ENCODE results near the gene DLEC1.

Gene DLEC1

GRCh38 chr3:38136777-38137614 is 98.0 kb downstream of the DLEC1 start, which contains the start of gene ACAA1:
Gene ACAA1 (minus strand): TSS chr3:38137127. CDS start chr3:38137035, 92 bp downstream.
- Histone ChIP-seq H3K36me3 (ENCODE audit: control insufficient read depth, insufficient read depth, low read length) (peaks cover 40% of the 10 kb centered on the region), H3K4me1 (ENCODE audit: control insufficient read depth, insufficient read depth, low read length) (peaks cover 25% of the 10 kb centered on the region), H3K9me3 (ENCODE audit: control insufficient read depth, insufficient read depth, low read depth, low read length) (no peaks in the 10 kb centered on the region), H3K27ac (ENCODE audit: low read depth, low read length) (peak within 1 kb of the TSS; percentile 39; the same call in 1 of the 2 replicates), H3K27me3 (ENCODE audit: control insufficient read depth, insufficient read depth, low read length) (no peaks in the 10 kb centered on the region; the same call in 1 of the 2 replicates), H3K9ac (ENCODE audit: low read length) (peak within 1 kb of the TSS; percentile 89), H3K4me3 (ENCODE audit: low read depth, low read length) (peak within 1 kb of the TSS; percentile 84)

GRCh38 chr3:38137615-38138348 is 98.8 kb downstream of the DLEC1 start:
- no peaks in the 10 kb centered on the region; the same call in 1 of the 2 replicates for H3K27me3 ChIP-seq (ENCODE audit: control insufficient read depth, insufficient read depth, low read length)
- H3K36me3 ChIP-seq (ENCODE audit: control insufficient read depth, insufficient read depth, low read length), result peaks cover 39% of the 10 kb centered on the region
- H3K9me3 ChIP-seq (ENCODE audit: control insufficient read depth, insufficient read depth, low read depth, low read length), result no peaks in the 10 kb centered on the region
- peaks cover 25% of the 10 kb centered on the region for H3K4me1 ChIP-seq (ENCODE audit: control insufficient read depth, insufficient read depth, low read length)
- peak overlapping the region; percentile 39; the same call in 1 of the 2 replicates for H3K27ac ChIP-seq (ENCODE audit: low read depth, low read length)
- H3K9ac ChIP-seq (ENCODE audit: low read length), result peak overlapping the region; percentile 89
- H3K4me3 ChIP-seq (ENCODE audit: low read depth, low read length), result peak overlapping the region; percentile 84

- peaks cover 25% of the 10 kb centered on the region for H3K4me1 ChIP-seq (ENCODE audit: control insufficient read depth, insufficient read depth, low read length)
- H3K4me3 ChIP-seq (ENCODE audit: low read depth, low read length), result peak within 1 kb of the TSS; percentile 84
- peak within 1 kb of the TSS; percentile 89 for H3K9ac ChIP-seq (ENCODE audit: low read length)
- H3K27me3 ChIP-seq (ENCODE audit: control insufficient read depth, insufficient read depth, low read length), result no peaks in the 10 kb centered on the region; the same call in 1 of the 2 replicates
- H3K36me3 ChIP-seq (ENCODE audit: control insufficient read depth, insufficient read depth, low read length), result peaks cover 31% of the 10 kb centered on the region
- no peaks in the 10 kb centered on the region for H3K9me3 ChIP-seq (ENCODE audit: control insufficient read depth, insufficient read depth, low read depth, low read length)
- peak within 1 kb of the TSS; percentile 39; the same call in 1 of the 2 replicates for H3K27ac ChIP-seq (ENCODE audit: low read depth, low read length)
These were observed 99.6 kb downstream of the DLEC1 start, which contains the start of gene MYD88 for GRCh38 chr3:38138349-38139190. Gene MYD88 (plus strand): TSS chr3:38138661. CDS start chr3:38138701, 40 bp downstream.

GRCh38 chr3:38139191-38139590 is 100.2 kb downstream of the DLEC1 start:
- H3K36me3 ChIP-seq (ENCODE audit: control insufficient read depth, insufficient read depth, low read length), result peaks cover 25% of the 10 kb centered on the region
- H3K4me3 ChIP-seq (ENCODE audit: low read depth, low read length), result peak overlapping the region; percentile 84
- H3K9me3 ChIP-seq (ENCODE audit: control insufficient read depth, insufficient read depth, low read depth, low read length), result no peaks in the 10 kb centered on the region
- H3K4me1 ChIP-seq (ENCODE audit: control insufficient read depth, insufficient read depth, low read length), result peaks cover 25% of the 10 kb centered on the region
- H3K27ac ChIP-seq (ENCODE audit: low read depth, low read length), result no peak overlapping the region
- H3K27me3 ChIP-seq (ENCODE audit: control insufficient read depth, insufficient read depth, low read length), result no peaks in the 10 kb centered on the region; the same call in 1 of the 2 replicates
- H3K9ac ChIP-seq (ENCODE audit: low read length), result peak overlapping the region; percentile 89

GRCh38 chr3:38139652-38140051 is 100.6 kb downstream of the DLEC1 start:
- H3K4me1 ChIP-seq (ENCODE audit: control insufficient read depth, insufficient read depth, low read length), result peaks cover 25% of the 10 kb centered on the region
- H3K27ac ChIP-seq (ENCODE audit: low read depth, low read length), result no peak overlapping the region
- H3K27me3 ChIP-seq (ENCODE audit: control insufficient read depth, insufficient read depth, low read length), result no peaks in the 10 kb centered on the region; the same call in 1 of the 2 replicates
- H3K4me3 ChIP-seq (ENCODE audit: low read depth, low read length), result peak overlapping the region; percentile 84
- no peaks in the 10 kb centered on the region for H3K9me3 ChIP-seq (ENCODE audit: control insufficient read depth, insufficient read depth, low read depth, low read length)
- peak overlapping the region; percentile 89 for H3K9ac ChIP-seq (ENCODE audit: low read length)
- peaks cover 21% of the 10 kb centered on the region for H3K36me3 ChIP-seq (ENCODE audit: control insufficient read depth, insufficient read depth, low read length)

- H3K4me3 ChIP-seq (ENCODE audit: low read depth, low read length), result no peak overlapping the region
- no peak overlapping the region for H3K27ac ChIP-seq (ENCODE audit: low read depth, low read length)
- H3K9me3 ChIP-seq (ENCODE audit: control insufficient read depth, insufficient read depth, low read depth, low read length), result no peaks in the 10 kb centered on the region
- H3K27me3 ChIP-seq (ENCODE audit: control insufficient read depth, insufficient read depth, low read length), result no peaks in the 10 kb centered on the region; the same call in 1 of the 2 replicates
- peaks cover 21% of the 10 kb centered on the region for H3K4me1 ChIP-seq (ENCODE audit: control insufficient read depth, insufficient read depth, low read length)
- H3K9ac ChIP-seq (ENCODE audit: low read length), result no peak overlapping the region
- H3K36me3 ChIP-seq (ENCODE audit: control insufficient read depth, insufficient read depth, low read length), result peaks cover 18% of the 10 kb centered on the region
These were observed 101.5 kb downstream of the DLEC1 start for GRCh38 chr3:38140326-38141172.

GRCh38 chr3:38141173-38141951 is 102.4 kb downstream of the DLEC1 start:
- Histone ChIP-seq H3K9me3 (ENCODE audit: control insufficient read depth, insufficient read depth, low read depth, low read length) (0 out of 2 replicates have a peak, but pooled peaks cover 4% of the 10 kb centered on the region), H3K9ac (ENCODE audit: low read length) (no peak overlapping the region), H3K4me1 (ENCODE audit: control insufficient read depth, insufficient read depth, low read length) (peaks cover 17% of the 10 kb centered on the region), H3K36me3 (ENCODE audit: control insufficient read depth, insufficient read depth, low read length) (peaks cover 18% of the 10 kb centered on the region), H3K4me3 (ENCODE audit: low read depth, low read length) (no peak overlapping the region), H3K27ac (ENCODE audit: low read depth, low read length) (no peak overlapping the region), H3K27me3 (ENCODE audit: control insufficient read depth, insufficient read depth, low read length) (no peaks in the 10 kb centered on the region; the same call in 1 of the 2 replicates)

- Histone ChIP-seq H3K9ac (ENCODE audit: low read length) (no peak overlapping the region), H3K4me1 (ENCODE audit: control insufficient read depth, insufficient read depth, low read length) (peaks cover 17% of the 10 kb centered on the region), H3K4me3 (ENCODE audit: low read depth, low read length) (no peak overlapping the region)
These were observed 102.9 kb downstream of the DLEC1 start for GRCh38 chr3:38141952-38142273.

GRCh38 chr3:38142959-38143358 is 104.0 kb downstream of the DLEC1 start:
- Histone ChIP-seq H3K4me3 (ENCODE audit: low read depth, low read length) (no peak overlapping the region), H3K9ac (ENCODE audit: low read length) (no peak overlapping the region), H3K9me3 (ENCODE audit: control insufficient read depth, insufficient read depth, low read depth, low read length) (0 out of 2 replicates have a peak, but pooled peaks cover 4% of the 10 kb centered on the region), H3K27ac (ENCODE audit: low read depth, low read length) (no peak overlapping the region), H3K4me1 (ENCODE audit: control insufficient read depth, insufficient read depth, low read length) (peaks cover 12% of the 10 kb centered on the region), H3K36me3 (ENCODE audit: control insufficient read depth, insufficient read depth, low read length) (peaks cover 18% of the 10 kb centered on the region), H3K27me3 (ENCODE audit: control insufficient read depth, insufficient read depth, low read length) (no peaks in the 10 kb centered on the region; the same call in 1 of the 2 replicates)

More at GRCh38 chr3:38141952-38142273, 102.9 kb downstream of the DLEC1 start:
- Histone ChIP-seq H3K9me3 (ENCODE audit: control insufficient read depth, insufficient read depth, low read depth, low read length) (0 out of 2 replicates have a peak, but pooled peaks cover 4% of the 10 kb centered on the region), H3K36me3 (ENCODE audit: control insufficient read depth, insufficient read depth, low read length) (peaks cover 18% of the 10 kb centered on the region), H3K27me3 (ENCODE audit: control insufficient read depth, insufficient read depth, low read length) (no peaks in the 10 kb centered on the region; the same call in 1 of the 2 replicates), H3K27ac (ENCODE audit: low read depth, low read length) (no peak overlapping the region)
